ENCODE data around the gene MRPL47.

GRCh38 chr3:179630753-179631451 is 26.5 kb upstream of the MRPL47 start:
- TF ChIP-seq SUZ12 (IDR thresholded peaks at IDR 0.05) (no peak), TARDBP (IDR thresholded peaks at IDR 0.05) (no peak), SP1 (IDR thresholded peaks at IDR 0.05) (no peak), FOXA1 (IDR thresholded peaks at IDR 0.05) (no peak), ARNT (IDR thresholded peaks at IDR 0.05) (no peak), BHLHE40 (IDR thresholded peaks at IDR 0.05; ENCODE audit: borderline replicate concordance) (no peak), FOXM1 (IDR thresholded peaks at IDR 0.05; ENCODE audit: borderline replicate concordance) (no peak), HDGF (IDR thresholded peaks at IDR 0.05; ENCODE audit: borderline replicate concordance) (no peak), FOXK2 (IDR thresholded peaks at IDR 0.05) (no peak), LEF1 (IDR thresholded peaks at IDR 0.05; ENCODE audit: borderline replicate concordance) (no peak), ELF4 (IDR thresholded peaks at IDR 0.05) (no peak), CTBP1 (IDR thresholded peaks at IDR 0.05; ENCODE audit: borderline replicate concordance) (no peak), PKNOX1 (IDR thresholded peaks at IDR 0.05) (no peak), ZNF384 (IDR thresholded peaks at IDR 0.05) (no peak)
